Smooth muscle cell (in vitro differentiated cells): ENCODE data around the gene TIFAB. TPM values are rescaled to one million over a fixed set of nuclear protein-coding genes. Genes with fewer than 3 reads are reported as not detected.

Source experiments
- DNase-seq: peaks from one replicate; lab custom pipeline; 2025; ENCODE audit not compliant: unreplicated experiment; lab: John Stamatoyannopoulos, UW
- H2AFZ ChIP-seq: fragments of 200-600 bp; sonication (generic); 2 replicates; pipeline ENCODE4 v1.6.0; 2016; ENCODE audit warnings: antibody characterized with exemption, low read depth, mild to moderate bottlenecking
- H3F3A ChIP-seq: fragments of 200-600 bp; sonication (generic); 2 replicates; pipeline ENCODE4 v1.6.0; 2017; ENCODE audit warnings: antibody characterized with exemption, low read depth
- H3K27ac ChIP-seq: fragments of 200-600 bp; sonication (generic); 2 replicates; pipeline ENCODE4 v1.5.1; 2016; ENCODE audit warnings: low read depth, mild to moderate bottlenecking
- H3K27me3 ChIP-seq: fragments of 200-600 bp; sonication (generic); 2 replicates; pipeline ENCODE4 v1.6.1; 2016; ENCODE audit warnings: low read depth, mild to moderate bottlenecking
- H3K36me3 ChIP-seq: fragments of 200-600 bp; sonication (generic); 2 replicates; pipeline ENCODE4 v1.5.1; 2016; ENCODE audit warnings: low read depth
- H3K4me1 ChIP-seq: fragments of 200-600 bp; sonication (generic); 2 replicates; pipeline ENCODE4 v1.5.1; 2016; ENCODE audit warnings: low read depth
- H3K4me2 ChIP-seq: fragments of 200-600 bp; sonication (generic); 2 replicates; pipeline ENCODE4 v1.6.0; 2016; ENCODE audit warnings: mild to moderate bottlenecking
- H3K4me3 ChIP-seq: fragments of 200-600 bp; sonication (generic); 2 replicates; pipeline ENCODE4 v1.5.1; 2016; ENCODE audit warnings: mild to moderate bottlenecking
- H3K79me2 ChIP-seq: fragments of 200-600 bp; sonication (generic); 2 replicates; pipeline ENCODE4 v1.6.0; 2016; ENCODE audit warnings: low read depth, mild to moderate bottlenecking
- H3K9ac ChIP-seq: fragments of 200-600 bp; sonication (generic); 2 replicates; pipeline ENCODE4 v1.6.0; 2016; ENCODE audit warnings: low read depth
- H3K9me3 ChIP-seq: fragments of 200-600 bp; sonication (generic); replicated peaks from 2 replicates; pipeline ENCODE4 v1.5.1; 2016; ENCODE audit warnings: low read depth
- H4K20me1 ChIP-seq: fragments of 200-600 bp; sonication (generic); 2 replicates; pipeline ENCODE4 v1.6.0; 2016; ENCODE audit warnings: low read depth
- CTCF ChIP-seq: fragments of 200-600 bp; sonication (generic); IDR thresholded peaks from 2 replicates; pipeline ENCODE4 v1.5.1; 2017; ENCODE audit warnings: borderline replicate concordance, mild to moderate bottlenecking, antibody characterized with exemption; ENCODE audit not compliant: insufficient read depth, poor library complexity, severe bottlenecking
- WGBS: methylation state at CpG from one replicate; pipeline ENCODE4 v1.1.7; 2016; ENCODE audit warnings: low lambda C conversion rate; 5-methylcytosine and 5-hydroxymethylcytosine counted together
- polyA plus RNA-seq: library from polyadenylated mRNA; unstranded; fragments of >200 nt; fragmentation: Nextera tagmentation; extraction: Ambion mirVana; gene quantifications from 2 replicates; pipeline ENCODE4 v1.2.1, GENCODE V29; 2016
- total RNA-seq: library from RNA; depleted of rRNA; stranded (reverse); fragments of >200 nt; gene quantifications from 2 replicates; pipeline ENCODE4 v1.2.3, GENCODE V29; 2014

Gene TIFAB
- total and polyA plus RNA-seq, 2 experiments from 2014 or later = 0.08 TPM; not detected in 1

- Histone ChIP-seq H3K27me3 (peaks cover 10% of the 10 kb centered on the region), H4K20me1 (no peaks in the 10 kb centered on the region), H3K9me3 (no peaks in the 10 kb centered on the region), H3K4me3 (no peak overlapping the region), H3K79me2 (no peaks in the 10 kb centered on the region), H2AFZ (no peak overlapping the region), H3K4me2 (no peak overlapping the region), H3F3A (no peaks in the 10 kb centered on the region), H3K4me1 (peaks cover 5% of the 10 kb centered on the region), H3K36me3 (no peaks in the 10 kb centered on the region), H3K27ac (no peak overlapping the region), H3K9ac (no peak overlapping the region)
- WGBS = 20% methylated on average over 6 of the region's 6 CpGs
- TF ChIP-seq CTCF = peak; percentile 51
- no peak for DNase-seq
These were observed 10.2 kb upstream of the TIFAB start for GRCh38 chr5:135462304-135462703.

GRCh38 chr5:135461481-135462151 lies 9.5 kb upstream of the TIFAB start:
- Histone ChIP-seq H3K9ac (no peak overlapping the region), H3K27ac (no peak overlapping the region), H4K20me1 (no peaks in the 10 kb centered on the region), H3K79me2 (no peaks in the 10 kb centered on the region), H3K27me3 (peaks cover 3% of the 10 kb centered on the region), H2AFZ (no peak overlapping the region), H3K4me2 (no peak overlapping the region), H3K4me1 (peaks cover 4% of the 10 kb centered on the region), H3K36me3 (no peaks in the 10 kb centered on the region), H3F3A (no peaks in the 10 kb centered on the region), H3K9me3 (no peaks in the 10 kb centered on the region), H3K4me3 (no peak overlapping the region)
- TF ChIP-seq CTCF = no peak
- no peak for DNase-seq
- 91% methylated on average over 7 of the region's 7 CpGs for WGBS

GRCh38 chr5:135460246-135461033 lies 8.3 kb upstream of the TIFAB start:
- TF ChIP-seq CTCF = no peak
- no peaks in the 10 kb centered on the region for H3K27me3 ChIP-seq
- H3K36me3 ChIP-seq = no peaks in the 10 kb centered on the region
- no peaks in the 10 kb centered on the region for H4K20me1 ChIP-seq
- no peak overlapping the region for H3K4me2 ChIP-seq
- no peak for DNase-seq
- no peak overlapping the region for H3K4me3 ChIP-seq
- H3K4me1 ChIP-seq = no peaks in the 10 kb centered on the region
- no peak overlapping the region for H3K9ac ChIP-seq
- H3K9me3 ChIP-seq = no peaks in the 10 kb centered on the region
- H3F3A ChIP-seq = no peaks in the 10 kb centered on the region
- H2AFZ ChIP-seq = no peak overlapping the region
- 85% methylated on average over 11 of the region's 11 CpGs for WGBS
- no peak overlapping the region for H3K27ac ChIP-seq
- H3K79me2 ChIP-seq = no peaks in the 10 kb centered on the region
